ENCODE data around the gene SLC38A11. TPM values are rescaled to one million over a fixed set of nuclear protein-coding genes. Genes with fewer than 3 reads are reported as not detected.

SLC38A11 gene
- total and polyA plus RNA-seq, 2 of the 13 experiments (the other 11 are each of a cell fraction or from before 2014, with no cell fraction given), result 14.0 to 14.3 TPM

- TF ChIP-seq ZNF414 (CRISPR knock-in tag; IDR thresholded peaks at IDR 0.05), result no peak
- peak; percentile 55 for TF ChIP-seq NFYB (CRISPR knock-in tag; IDR thresholded peaks at IDR 0.05)
- peak; percentile 64; the same call in 1 of the 2 replicates for TF ChIP-seq SMAD3 (CRISPR knock-in tag; IDR thresholded peaks at IDR 0.05)
- TF ChIP-seq MTERF4 (CRISPR knock-in tag; IDR thresholded peaks at IDR 0.05), result no peak
- TF ChIP-seq IRX3 (CRISPR knock-in tag; IDR thresholded peaks at IDR 0.05; ENCODE audit: borderline replicate concordance, low read depth), result no peak
- no peak for TF ChIP-seq HNF4G (IDR thresholded peaks at IDR 0.05; ENCODE audit: borderline replicate concordance, low read depth, low read length)
- no peak for TF ChIP-seq HNF4G (CRISPR knock-in tag; IDR thresholded peaks at IDR 0.05; ENCODE audit: borderline replicate concordance, low read depth)
- TF ChIP-seq ZNF160 (CRISPR knock-in tag; IDR thresholded peaks at IDR 0.05), result no peak
- TF ChIP-seq ATF2 (CRISPR knock-in tag; IDR thresholded peaks at IDR 0.05), result peak; percentile 59; the same call in 1 of the 2 replicates
- TF ChIP-seq ZNF512B (CRISPR knock-in tag; IDR thresholded peaks at IDR 0.05; ENCODE audit: borderline replicate concordance), result no peak
- peak; percentile 36; the same call in 1 of the 2 replicates for TF ChIP-seq ZNF142 (CRISPR knock-in tag; IDR thresholded peaks at IDR 0.05)
- TF ChIP-seq MIXL1 (CRISPR knock-in tag; IDR thresholded peaks at IDR 0.05), result peak; percentile 40; the same call in 1 of the 2 replicates
- TF ChIP-seq RBM22 (optimal IDR thresholded peaks at IDR 0.05; ENCODE audit: low read length), result no peak
- TF ChIP-seq ATF7-NPFF (CRISPR knock-in tag; IDR thresholded peaks at IDR 0.05; ENCODE audit: low read depth), result no peak
- no peak for TF ChIP-seq ZSCAN20 (CRISPR knock-in tag; IDR thresholded peaks at IDR 0.05; ENCODE audit: borderline replicate concordance)
- TF ChIP-seq YEATS4 (CRISPR knock-in tag; IDR thresholded peaks at IDR 0.05; ENCODE audit: borderline replicate concordance), result no peak
- no peak for TF ChIP-seq ZNF883 (CRISPR knock-in tag; IDR thresholded peaks at IDR 0.05; ENCODE audit: not compliant biosample characterization)
- no peak for TF ChIP-seq ZNF337 (CRISPR knock-in tag; IDR thresholded peaks at IDR 0.05; ENCODE audit: borderline replicate concordance, low read depth)
Observed at GRCh38 chr2:164898475-164898874, 56.9 kb downstream of the SLC38A11 start (continued).

Data from HepG2 (cell line).